Endothelial cell of umbilical vein (primary cell): Measurements from ENCODE around the gene CR2.
"Not testable (repeated sequence)": the region's sequence is repeated elsewhere in the genome, so short reads cannot be mapped to it uniquely, and the experiment has no call there.

Experiments
- CTCF ChIP-seq, 2 donors: IDR thresholded peaks; 1 replicate in 1 of 2; 2 replicates in 1 of 2; pipeline ENCODE4 v1.5.1; 2011; ENCODE audit warnings: low read length in 2 of 2, mild to moderate bottlenecking in 2 of 2, moderate library complexity in 2 of 2, control low read depth in 1 of 2, inconsistent platforms in 1 of 2, low read depth in 1 of 2; ENCODE audit not compliant: insufficient read depth in 1 of 2; ENCODE audit errors: extremely low read depth in 1 of 2
- EZH2 ChIP-seq: IDR thresholded peaks from 2 replicates; pipeline ENCODE4 v1.6.1; 2012; ENCODE audit warnings: borderline replicate concordance, low read depth, mild to moderate bottlenecking, moderate library complexity, low read length, inconsistent platforms; ENCODE audit not compliant: severe bottlenecking
- GATA2 ChIP-seq: IDR thresholded peaks from 2 replicates; pipeline ENCODE4 v1.7.0; 2011; ENCODE audit warnings: low read depth, mild to moderate bottlenecking, moderate library complexity, mixed read lengths, low read length; ENCODE audit not compliant: insufficient read length, insufficient read depth
- MYC ChIP-seq: IDR thresholded peaks from one replicate; pipeline ENCODE4 v1.6.1; 2011; ENCODE audit warnings: mild to moderate bottlenecking, low read depth, low read length
- POLR2A ChIP-seq: IDR thresholded peaks from 2 replicates; pipeline ENCODE4 v1.6.1; 2012; ENCODE audit warnings: low read depth, mild to moderate bottlenecking, control low read depth, low read length
- POLR2AphosphoS5 ChIP-seq: IDR thresholded peaks from 2 replicates; pipeline ENCODE4 v1.6.1; 2012; ENCODE audit warnings: low read depth, mild to moderate bottlenecking, control low read depth, low read length, moderate library complexity; ENCODE audit not compliant: insufficient read depth
- TF ChIP-seq, protein P1 (sequence below): IDR thresholded peaks from 2 replicates; pipeline ENCODE4 v1.6.1; 2011; ENCODE audit not compliant: insufficient read depth, insufficient read length

- not testable (repeated sequence) for TF ChIP-seq CTCF (IDR thresholded peaks at IDR 0.05; ENCODE audit: extremely low read depth in 1 of 2, insufficient read depth in 1 of 2, low read depth in 1 of 2, low read length in 2 of 2); POLR2AphosphoS5; MYC; GATA2; POLR2A; EZH2
- TF ChIP-seq, protein P1, sequence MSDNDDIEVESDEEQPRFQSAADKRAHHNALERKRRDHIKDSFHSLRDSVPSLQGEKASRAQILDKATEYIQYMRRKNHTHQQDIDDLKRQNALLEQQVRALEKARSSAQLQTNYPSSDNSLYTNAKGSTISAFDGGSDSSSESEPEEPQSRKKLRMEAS, result not testable (repeated sequence)
Observed at GRCh38 chr1:207536263-207536662, 82.1 kb downstream of the CR2 start.
